ENCODE measurements around the gene BCL2L1. TPM values are rescaled to one million over a fixed set of nuclear protein-coding genes. Genes with fewer than 3 reads are reported as not detected.
A peak's percentile ranks its signal among the peaks of the same experiment; 100 is the strongest.

Gene BCL2L1
- total RNA-seq, 2 donors from 2014 or later = 60.3 to 89.5 TPM

- Histone ChIP-seq H3K27ac (ENCODE audit: low read depth, low read length) (no peak overlapping the region), H3K27me3 (ENCODE audit: control insufficient read depth, insufficient read depth, low read length, poor library complexity, severe bottlenecking) (no peaks in the 10 kb centered on the region), H3K9me3 (ENCODE audit: control insufficient read depth, low read length) (no peaks in the 10 kb centered on the region), H3K36me3 (ENCODE audit: control insufficient read depth, insufficient read depth, low read length) (peaks cover 35% of the 10 kb centered on the region), H3K9ac (ENCODE audit: extremely low read depth, low read length, poor library complexity, severe bottlenecking) (no peak overlapping the region), H3K4me3 (ENCODE audit: low read length) (no peak overlapping the region), H3K4me1 (ENCODE audit: control insufficient read depth, insufficient read depth, low read length) (peaks cover 35% of the 10 kb centered on the region)
- DNase-seq = peak; percentile 36
- peaks cover 59% of the 10 kb centered on the region for H3K4me1 Mint-ChIP-seq
- no peaks in the 10 kb centered on the region for H3K27me3 Mint-ChIP-seq (ENCODE audit: insufficient read depth)
- H3K4me3 Mint-ChIP-seq = no peak overlapping the region
- no peaks in the 10 kb centered on the region for H3K9me3 Mint-ChIP-seq
- H3K27ac Mint-ChIP-seq = no peak overlapping the region
- 81 to 96% methylated on average over 4 to 11 of the region's 11 CpGs for WGBS, 2 experiments (ENCODE audit: insufficient coverage in 1 of 2, insufficient read length in 1 of 2)
- H3K36me3 Mint-ChIP-seq (ENCODE audit: low read depth) = peaks cover 35% of the 10 kb centered on the region
- no peak for TF ChIP-seq CTCF (conservative IDR thresholded peaks at IDR 0.05)
Measured at GRCh38 chr20:31708736-31709534, 13.7 kb downstream of the BCL2L1 start.

GRCh38 chr20:31707994-31708735, 14.5 kb downstream of the BCL2L1 start:
- Histone ChIP-seq H3K4me1 (ENCODE audit: control insufficient read depth, insufficient read depth, low read length) (peaks cover 32% of the 10 kb centered on the region), H3K27ac (ENCODE audit: low read depth, low read length) (no peak overlapping the region), H3K4me3 (ENCODE audit: low read length) (no peak overlapping the region), H3K9me3 (ENCODE audit: control insufficient read depth, low read length) (no peaks in the 10 kb centered on the region), H3K27me3 (ENCODE audit: control insufficient read depth, insufficient read depth, low read length, poor library complexity, severe bottlenecking) (no peaks in the 10 kb centered on the region), H3K9ac (ENCODE audit: extremely low read depth, low read length, poor library complexity, severe bottlenecking) (no peak overlapping the region), H3K36me3 (ENCODE audit: control insufficient read depth, insufficient read depth, low read length) (peaks cover 28% of the 10 kb centered on the region)
- no peak overlapping the region for H3K4me3 Mint-ChIP-seq
- peaks cover 29% of the 10 kb centered on the region for H3K36me3 Mint-ChIP-seq (ENCODE audit: low read depth)
- DNase-seq = peak; percentile 47
- H3K27ac Mint-ChIP-seq = no peak overlapping the region
- no peaks in the 10 kb centered on the region for H3K9me3 Mint-ChIP-seq
- no peak for TF ChIP-seq CTCF (conservative IDR thresholded peaks at IDR 0.05)
- H3K4me1 Mint-ChIP-seq = peaks cover 52% of the 10 kb centered on the region
- no peaks in the 10 kb centered on the region for H3K27me3 Mint-ChIP-seq (ENCODE audit: insufficient read depth)
- 84% methylated on average over 2 of the region's 2 CpGs; no CpG with 5 or more reads in 1 of the 2 experiments for WGBS, 2 experiments (ENCODE audit: insufficient coverage in 1 of 2, insufficient read length in 1 of 2)

- DNase-seq = no peak
- H3K27ac ChIP-seq (ENCODE audit: low read depth, low read length) = no peak overlapping the region
- WGBS, 2 experiments (ENCODE audit: insufficient coverage in 1 of 2, insufficient read length in 1 of 2) = 98 to 100% methylated on average over 3 to 5 of the region's 5 CpGs
- Mint-ChIP-seq H3K4me1 (peaks cover 43% of the 10 kb centered on the region), H3K36me3 (ENCODE audit: low read depth) (peaks cover 26% of the 10 kb centered on the region), H3K4me3 (no peak overlapping the region), H3K9me3 (no peaks in the 10 kb centered on the region), H3K27me3 (ENCODE audit: insufficient read depth) (no peaks in the 10 kb centered on the region), H3K27ac (no peak overlapping the region)
- H3K27me3 ChIP-seq (ENCODE audit: control insufficient read depth, insufficient read depth, low read length, poor library complexity, severe bottlenecking) = no peaks in the 10 kb centered on the region
- H3K9ac ChIP-seq (ENCODE audit: extremely low read depth, low read length, poor library complexity, severe bottlenecking) = no peak overlapping the region
- H3K4me1 ChIP-seq (ENCODE audit: control insufficient read depth, insufficient read depth, low read length) = peaks cover 25% of the 10 kb centered on the region
- no peaks in the 10 kb centered on the region for H3K9me3 ChIP-seq (ENCODE audit: control insufficient read depth, low read length)
- no peak for TF ChIP-seq CTCF (conservative IDR thresholded peaks at IDR 0.05)
- H3K36me3 ChIP-seq (ENCODE audit: control insufficient read depth, insufficient read depth, low read length) = peaks cover 28% of the 10 kb centered on the region
- H3K4me3 ChIP-seq (ENCODE audit: low read length) = no peak overlapping the region
Measured at GRCh38 chr20:31707258-31707615, 15.4 kb downstream of the BCL2L1 start.

All from endodermal cell (in vitro differentiated cells).